Activated CD4-positive, CD25-positive, alpha-beta regulatory T cell treated with anti-CD3 and anti-CD28 coated beads, Interleukin-2, amount 50 U/mL, for 24 hours (primary cell): ENCODE measurements around the gene C1QB.
A peak's percentile ranks its signal among the peaks of the same experiment; 100 is the strongest.
"Not testable (repeated sequence)": the region's sequence is repeated elsewhere in the genome, so short reads cannot be mapped to it uniquely, and the experiment has no call there.

Experiments used
- ATAC-seq, 2 donors: fragments of 150-1000 bp; cut with Tn5 transposase; one replicate each; pipeline ENCODE4 v1.10.0; 2021; ENCODE audit warnings: mild to moderate bottlenecking in 1 of 2, moderate library complexity in 1 of 2

C1QB gene

DNA sequence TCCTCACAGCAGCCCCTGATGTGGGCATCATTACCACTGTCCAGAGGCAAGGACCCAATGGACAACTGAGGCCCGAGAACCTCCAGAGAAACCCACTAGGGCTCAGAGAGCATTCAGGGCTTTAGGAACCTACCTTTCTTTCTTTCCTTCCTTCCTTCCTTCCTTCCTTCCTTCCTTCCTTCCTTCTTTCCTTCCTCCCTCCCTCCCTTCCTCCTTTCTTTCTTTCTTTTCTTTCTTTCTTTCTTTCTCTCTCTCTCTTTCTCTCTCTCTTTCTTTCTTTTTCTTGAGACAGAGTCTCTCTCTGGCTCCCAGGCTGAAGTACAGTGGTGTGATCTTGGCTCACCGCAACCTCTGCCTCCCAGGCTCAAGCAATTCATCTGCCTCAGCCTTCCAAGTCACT, 15.8 kb downstream of the C1QB start:
- not testable (repeated sequence) for ATAC-seq

DNA sequence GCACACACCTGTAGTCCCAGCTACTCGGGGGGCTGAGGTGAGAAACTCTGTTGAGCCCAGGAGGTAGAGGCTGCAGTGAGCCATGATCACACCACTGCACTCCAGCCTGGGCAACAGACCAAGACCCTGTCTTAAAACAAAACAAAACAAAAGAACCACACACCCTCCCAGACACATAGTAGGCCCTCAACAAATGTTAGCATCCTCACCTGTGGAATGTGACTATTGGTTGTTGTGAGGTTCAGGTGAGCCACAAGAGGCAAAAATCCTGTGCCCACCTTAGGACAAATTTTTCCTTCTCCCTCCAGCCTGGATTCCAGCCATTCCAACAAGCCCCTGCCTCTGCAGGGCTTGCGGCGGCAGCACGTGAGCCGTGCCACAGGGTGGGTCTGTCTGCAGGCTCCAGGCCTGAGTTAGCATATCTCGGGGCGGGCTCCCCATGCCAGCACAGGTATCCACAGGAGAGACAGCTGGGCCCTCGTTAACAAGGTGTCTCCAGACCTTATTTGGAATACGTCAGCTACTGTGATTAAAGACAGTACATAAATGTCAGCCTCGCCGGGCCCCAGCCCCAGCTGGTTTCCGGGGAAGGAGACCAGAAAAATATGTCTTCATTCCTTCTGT, 17.4 kb downstream of the C1QB start:
- no peak for ATAC-seq

DNA sequence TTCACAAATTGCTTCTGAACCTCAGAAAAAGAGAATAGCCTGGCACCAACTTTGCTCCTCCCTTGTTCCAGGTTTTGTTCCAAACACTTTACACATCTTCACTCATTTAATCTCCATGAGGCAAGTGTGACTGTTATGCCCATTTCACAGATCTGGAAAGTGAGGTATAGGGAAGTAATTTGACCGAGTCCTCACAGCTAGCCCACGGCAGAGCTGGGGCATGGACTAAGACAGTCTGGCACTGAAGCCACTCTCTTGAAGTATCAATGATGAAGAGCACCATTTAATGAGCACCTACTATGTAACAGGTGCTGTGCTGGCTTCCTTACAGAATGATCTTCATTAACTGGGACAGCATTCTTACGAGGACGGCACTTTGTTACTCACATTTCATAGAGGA, 19.0 kb downstream of the C1QB start:
- no peak for ATAC-seq

DNA sequence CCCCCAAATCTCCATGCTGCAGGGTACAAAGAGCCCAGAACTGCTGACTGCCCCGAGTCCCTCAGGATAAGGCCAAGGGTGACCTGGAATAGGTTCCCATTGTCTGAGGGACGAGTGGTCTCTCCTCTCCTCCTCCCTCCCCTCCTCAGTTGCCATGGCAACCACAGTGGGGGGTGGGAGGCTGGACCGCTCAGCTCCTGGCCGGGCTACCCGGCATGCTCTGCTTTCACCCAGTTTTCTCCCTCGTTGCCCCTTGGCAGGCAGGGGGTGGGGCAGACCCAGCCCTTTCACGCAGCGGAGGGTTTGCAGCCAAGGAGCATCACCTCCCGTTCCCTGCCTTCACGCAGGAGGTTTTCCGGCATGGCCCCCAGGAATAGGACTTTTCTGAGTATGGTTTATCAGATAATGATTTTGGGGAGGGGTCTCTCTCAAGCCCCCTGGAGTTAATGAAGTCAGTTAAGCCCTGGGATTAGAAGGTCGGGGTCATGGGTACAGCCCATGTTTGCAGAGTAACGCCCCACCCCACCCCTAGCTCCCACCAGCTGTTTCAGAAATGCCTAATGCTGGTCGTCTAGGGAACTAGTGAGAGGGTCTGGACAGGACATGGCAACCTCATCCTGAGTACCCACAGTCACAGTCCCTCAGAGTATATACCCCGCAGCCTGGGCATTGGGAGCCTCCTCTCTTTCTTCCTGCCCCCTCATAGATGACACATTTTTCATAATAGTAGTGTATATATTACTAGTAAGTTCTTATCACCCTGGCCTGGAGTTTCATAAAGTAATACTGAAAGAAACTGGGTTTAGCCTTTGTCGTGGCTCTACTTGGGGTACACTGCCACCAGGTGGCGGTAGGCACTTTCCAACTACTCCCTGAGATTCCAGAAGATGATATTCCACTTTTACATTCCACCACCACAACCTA, 20.7 kb downstream of the C1QB start:
- peak; percentile 64 to 85 for ATAC-seq

DNA sequence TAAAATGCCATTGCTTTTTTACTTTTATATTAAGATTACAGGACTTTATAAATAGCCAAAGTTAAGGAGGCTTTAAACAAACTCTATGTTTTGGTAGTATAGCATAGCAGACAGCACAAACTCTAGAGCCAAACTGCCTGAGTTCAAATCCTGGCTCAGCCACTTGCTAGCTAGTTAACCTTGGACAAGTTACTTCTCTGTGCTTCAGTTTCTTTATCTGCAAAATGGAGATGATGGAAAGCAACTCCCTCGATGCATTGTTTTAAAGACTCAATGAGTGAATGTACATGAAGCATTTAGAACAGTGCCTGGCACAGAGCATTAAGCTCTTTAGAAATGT, 21.3 kb downstream of the C1QB start:
- no peak for ATAC-seq

DNA sequence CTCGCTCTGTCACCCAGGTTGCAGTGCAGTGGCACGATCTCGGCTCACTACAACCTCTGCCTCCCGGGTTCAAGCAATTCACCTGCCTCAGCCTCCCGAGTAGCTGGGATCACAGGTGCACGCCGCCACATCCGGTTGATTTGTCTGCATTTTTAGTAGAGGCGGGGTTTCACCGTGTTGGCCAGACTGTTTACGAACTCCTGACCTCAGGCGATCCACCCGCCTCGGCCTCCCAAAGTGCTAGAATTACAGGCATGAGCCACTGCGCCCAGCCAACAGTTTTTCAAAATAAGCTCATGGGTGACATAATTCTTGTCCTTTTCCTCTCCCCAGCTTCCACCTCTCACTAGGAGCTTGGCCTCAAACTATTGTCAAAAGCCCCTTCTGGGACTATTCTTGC, 23.1 kb downstream of the C1QB start:
- ATAC-seq = not testable (repeated sequence)

DNA sequence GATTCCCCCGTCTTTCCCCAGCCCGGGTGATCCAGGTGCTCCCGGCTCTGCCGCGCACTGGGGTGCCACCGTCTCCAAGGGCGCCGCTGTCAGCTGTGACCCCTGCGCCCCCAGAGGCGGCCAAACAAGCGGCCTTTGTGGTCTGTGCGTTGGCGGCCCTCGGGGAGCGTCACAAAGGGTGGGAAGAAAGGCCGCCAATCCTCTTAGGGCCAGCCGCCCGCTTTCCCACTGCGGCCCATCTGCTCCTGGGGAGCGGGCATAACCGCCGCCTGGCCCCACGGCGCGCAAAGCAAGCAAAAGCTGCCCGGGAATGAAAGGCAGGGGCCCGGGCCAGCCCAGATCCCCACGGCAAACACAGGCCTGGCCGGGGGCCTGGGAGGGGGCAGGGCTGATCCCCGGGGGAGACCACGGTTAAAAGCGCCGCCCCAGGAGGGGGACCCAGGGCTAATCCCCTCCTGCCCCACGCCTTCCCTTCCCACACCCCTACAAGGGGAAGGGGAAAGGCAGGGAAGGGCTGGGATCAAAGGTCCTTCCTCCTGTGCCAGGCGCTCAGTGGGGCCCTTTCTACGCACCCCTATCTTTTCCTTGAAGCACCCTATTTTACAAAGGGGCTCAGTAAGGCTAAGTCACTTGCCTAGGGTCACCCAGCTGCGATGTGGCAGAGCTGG, 24.0 kb downstream of the C1QB start:
- ATAC-seq = no peak

DNA sequence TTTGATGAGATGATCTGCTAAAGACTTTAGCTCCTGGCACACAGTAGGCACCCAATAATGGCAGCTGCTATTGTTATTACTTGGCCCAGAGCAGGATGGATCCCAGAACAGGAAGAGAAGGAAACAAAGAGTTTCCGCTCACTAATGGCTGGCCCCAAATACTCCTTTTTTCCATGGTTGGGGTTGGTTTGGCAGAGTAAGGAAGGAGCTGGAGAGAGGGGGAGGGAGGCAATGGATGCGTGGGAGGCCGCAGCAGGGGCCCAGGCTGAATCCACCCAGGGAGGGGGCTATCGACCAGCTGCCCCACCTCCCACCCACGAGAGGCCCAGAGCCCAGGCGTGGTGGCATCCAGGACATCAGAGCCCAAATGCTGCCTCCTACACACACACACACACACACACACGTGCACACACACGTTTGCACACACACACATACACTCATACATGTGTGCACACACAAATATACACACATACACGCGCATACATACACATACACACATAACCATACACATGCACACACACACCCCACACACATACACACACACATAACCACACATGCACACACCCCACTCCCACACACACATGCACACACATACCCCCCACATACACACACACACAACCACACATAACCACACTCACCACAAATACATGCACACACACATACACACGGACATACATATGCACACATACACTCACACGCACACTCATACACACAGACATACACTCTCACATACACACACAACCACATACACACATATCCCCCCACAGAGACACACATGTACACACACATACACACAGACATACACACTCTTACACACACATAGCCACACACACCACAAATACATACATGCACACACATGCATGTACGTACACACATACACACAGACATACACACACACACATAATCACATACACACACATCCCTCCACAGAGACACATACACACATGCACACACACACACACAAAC, 25.2 kb downstream of the C1QB start:
- no peak for ATAC-seq

DNA sequence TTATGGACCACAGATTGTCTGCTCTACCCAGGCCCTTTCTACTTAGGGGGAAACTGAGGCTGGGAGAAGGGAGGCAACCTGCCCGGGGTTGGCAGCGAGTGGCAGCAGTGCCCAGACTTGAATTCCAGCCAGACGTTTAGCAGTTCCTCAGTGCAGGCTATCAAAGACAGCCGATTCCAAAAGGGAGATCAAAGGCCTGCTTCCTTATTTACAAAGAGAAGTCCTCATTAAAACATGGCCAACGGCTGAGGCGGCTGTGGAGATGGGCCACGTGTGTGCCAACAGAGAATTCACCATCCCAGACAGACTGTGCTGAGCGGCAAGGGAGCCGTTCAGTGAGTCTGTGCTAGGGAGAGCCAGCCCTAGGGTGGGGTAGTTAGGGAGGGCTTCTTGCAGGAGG, 27.7 kb downstream of the C1QB start:
- ATAC-seq = no peak

DNA sequence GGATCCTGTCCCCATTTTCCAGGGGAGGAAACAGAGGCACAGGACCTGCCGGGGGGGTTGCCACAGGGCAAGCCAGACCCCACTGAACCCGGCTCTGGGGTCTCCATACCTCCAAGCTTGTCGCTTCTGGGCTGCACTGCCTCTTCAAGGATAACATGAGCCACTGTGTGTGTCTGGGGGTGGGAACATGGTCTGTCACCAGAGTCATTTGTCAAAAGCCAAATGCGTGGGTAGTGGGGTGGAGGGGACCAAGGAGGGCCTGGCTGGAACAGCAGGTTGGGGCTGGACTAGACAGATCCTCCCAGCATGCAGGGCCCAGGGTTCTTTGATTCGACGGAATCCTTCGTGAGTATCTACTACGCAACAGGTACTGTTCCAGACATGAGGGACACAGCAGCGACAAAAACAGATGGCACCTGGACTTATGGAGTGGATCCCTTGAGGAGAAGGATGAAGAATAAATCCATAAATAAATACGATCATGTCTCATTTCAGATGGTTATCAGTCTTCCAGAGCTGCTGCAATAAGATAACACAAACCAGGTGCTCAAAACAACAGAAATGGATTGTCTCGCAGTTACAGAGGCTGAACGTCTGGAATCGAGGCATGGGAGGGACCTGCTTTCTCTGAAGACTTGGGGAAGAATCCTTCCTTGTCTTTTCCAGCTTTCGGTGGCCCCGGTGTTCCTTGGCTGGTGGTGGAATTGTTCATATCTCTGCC, 28.7 kb downstream of the C1QB start:
- no peak for ATAC-seq

DNA sequence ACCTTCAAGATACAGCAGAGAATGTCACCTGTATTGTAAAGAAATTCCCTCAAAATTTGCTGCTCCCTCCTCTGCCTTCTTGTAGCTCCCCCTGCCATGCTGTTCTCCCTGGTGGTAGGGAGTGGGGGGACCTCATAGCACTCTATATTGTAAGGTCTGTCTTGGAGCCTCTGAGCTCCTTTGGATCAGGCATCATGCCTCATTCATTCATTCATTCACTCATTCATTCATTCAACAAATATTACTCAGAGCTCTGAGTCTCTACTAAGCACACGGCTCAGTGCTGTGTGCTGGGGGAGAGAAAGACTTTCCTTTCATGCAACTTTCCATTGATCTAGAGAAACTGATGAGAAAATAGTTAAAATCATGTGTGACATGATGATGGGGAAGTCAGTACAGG, 30.5 kb downstream of the C1QB start:
- no peak for ATAC-seq

DNA sequence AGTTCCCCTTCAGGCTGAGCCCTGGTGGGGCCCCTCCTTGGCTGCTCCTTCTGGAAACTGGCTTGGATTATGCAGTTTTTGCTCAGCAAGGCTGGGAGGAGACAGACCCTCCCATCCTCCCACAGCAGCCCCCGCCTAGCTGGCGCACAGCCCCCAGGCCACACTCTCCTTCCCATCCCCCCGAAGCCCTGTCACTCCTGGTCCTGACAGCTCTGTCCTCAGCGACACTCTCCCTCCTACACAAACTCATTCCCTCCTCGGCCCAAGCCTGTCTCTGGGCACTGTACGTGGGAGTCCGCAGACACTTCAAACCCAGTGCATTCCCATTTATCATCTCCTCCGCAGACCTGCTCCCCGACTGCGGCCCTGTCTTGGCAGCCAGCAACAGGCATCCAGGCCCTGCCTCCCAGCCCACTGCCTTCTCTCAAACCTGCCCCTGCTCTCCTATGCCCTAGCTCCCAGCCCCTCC, 32.6 kb downstream of the C1QB start:
- no peak for ATAC-seq

DNA sequence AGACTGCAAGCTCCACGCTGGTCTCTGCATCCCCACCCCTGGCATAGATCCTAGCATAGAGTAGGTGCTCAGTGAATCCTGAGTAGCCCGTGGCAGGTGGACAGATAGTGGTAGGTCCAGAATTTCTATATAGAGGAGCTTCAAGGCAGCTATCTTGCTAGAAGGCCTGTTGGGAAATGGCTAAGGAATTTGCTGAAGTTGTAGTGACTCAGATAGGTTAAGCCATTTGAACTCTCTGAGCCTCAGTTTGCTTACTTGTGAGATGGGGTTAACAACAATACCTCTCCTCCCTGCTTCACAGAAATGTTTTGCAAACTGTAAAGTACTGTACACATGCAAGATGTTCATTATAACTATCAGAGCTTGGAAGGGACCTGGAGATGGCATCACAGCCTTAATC, 34.2 kb downstream of the C1QB start:
- no peak for ATAC-seq

DNA sequence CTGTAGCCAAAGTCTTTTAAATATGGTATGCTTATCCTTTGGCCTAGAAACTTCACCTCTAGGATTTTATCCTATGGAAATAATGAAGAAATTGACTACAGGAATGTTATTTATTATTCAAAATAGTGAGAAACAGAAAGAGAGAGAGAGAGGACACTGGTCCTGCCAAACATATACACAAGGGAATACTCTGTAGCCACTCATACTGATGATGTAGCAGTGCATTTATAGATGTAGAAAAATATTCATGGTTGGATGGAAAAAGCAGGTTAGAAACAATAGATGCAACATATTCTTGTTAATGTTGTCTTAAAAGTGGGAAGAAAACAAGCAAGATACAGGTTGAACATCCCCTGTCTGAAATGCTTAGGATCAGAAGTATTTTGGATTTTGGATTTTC, 35.4 kb downstream of the C1QB start:
- ATAC-seq = no peak

DNA sequence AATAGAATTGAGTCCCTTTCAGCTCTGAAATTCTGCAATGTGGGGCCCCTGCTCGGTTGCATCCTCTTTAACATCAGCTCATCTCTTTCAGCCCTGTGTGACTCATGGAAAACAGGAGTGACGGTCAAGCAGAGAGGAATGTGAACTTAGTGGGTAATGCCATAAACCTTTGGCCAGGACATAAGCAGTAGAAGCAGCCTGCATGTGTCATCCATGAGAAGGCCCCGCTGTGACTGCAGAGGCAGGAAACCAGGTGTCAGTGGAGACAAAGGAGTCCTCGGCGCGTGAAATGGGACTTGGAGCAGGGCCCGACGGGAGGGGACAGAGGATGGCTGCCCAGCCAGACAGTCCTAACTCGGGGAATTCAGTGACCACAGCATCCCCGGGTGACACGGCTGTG, 36.5 kb downstream of the C1QB start:
- no peak for ATAC-seq

DNA sequence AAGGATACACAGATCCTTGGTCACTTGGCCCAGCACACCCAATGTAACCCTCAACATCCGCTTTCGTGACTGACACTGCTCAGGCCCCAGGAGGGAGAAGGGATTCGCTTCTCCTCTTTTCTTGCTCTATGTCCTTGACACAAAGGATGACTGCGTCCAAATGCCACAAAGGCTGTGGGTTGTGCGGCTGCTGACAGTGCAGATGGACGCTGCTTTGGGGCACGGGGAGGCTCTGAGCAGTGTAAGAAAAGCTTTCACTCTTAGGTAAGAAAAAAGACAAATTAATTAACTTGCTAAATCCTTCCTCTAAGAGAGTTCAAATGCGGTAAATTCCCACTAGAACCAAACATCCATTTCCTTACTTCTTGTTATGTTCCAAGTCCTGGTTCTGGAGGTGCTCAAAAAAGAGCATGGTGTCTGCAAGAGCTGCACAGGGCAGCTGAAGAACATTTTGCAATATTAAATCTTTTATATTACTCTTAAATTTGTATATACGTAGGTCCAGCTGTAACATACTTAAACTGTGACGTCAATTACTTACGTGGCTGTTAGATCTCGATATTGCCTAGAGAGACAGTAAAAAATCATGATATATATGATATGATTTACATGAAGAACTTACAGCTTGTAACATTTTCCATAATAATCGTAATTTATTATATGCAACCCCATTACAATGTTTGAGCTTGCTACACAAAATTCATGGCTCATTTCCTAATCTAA, 38.2 kb downstream of the C1QB start:
- no peak for ATAC-seq

DNA sequence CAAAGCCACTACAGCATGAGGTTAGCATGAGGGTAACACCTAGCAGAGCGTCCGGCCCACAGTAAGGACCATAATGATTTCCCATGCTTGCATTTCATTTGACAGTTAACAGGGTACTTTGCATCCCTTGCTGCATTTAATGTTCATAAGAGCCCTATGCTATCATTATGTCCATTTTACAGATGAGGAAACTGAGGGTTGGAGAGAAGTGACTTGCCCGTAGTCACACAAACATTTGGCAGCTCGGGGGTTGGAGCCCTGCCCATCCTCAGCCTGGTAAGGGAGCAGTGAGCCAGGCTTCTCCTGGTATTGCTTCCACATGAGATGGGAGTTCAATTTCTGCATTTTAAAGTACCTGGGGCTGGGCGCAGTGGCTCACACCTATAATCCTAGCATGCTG, 41.1 kb downstream of the C1QB start:
- no peak for ATAC-seq

DNA sequence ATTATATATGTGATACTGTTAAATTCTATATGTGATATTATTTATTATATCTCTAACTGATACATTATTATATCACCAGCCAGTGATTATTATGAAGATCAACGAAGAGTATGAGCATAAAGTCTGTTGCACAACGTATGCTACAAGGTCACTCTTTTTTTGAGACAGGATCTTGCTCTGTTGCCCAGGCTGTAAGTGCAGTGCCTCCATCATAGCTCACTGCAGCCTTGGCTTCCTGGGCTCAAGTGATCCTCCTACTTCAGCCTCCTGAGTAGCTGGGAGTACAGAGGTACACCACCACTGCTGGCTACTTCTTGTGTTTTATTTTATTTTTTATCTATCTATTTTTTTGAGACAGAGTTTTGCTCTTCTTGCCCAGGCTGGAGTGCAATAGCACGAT, 43.6 kb downstream of the C1QB start:
- no peak for ATAC-seq

DNA sequence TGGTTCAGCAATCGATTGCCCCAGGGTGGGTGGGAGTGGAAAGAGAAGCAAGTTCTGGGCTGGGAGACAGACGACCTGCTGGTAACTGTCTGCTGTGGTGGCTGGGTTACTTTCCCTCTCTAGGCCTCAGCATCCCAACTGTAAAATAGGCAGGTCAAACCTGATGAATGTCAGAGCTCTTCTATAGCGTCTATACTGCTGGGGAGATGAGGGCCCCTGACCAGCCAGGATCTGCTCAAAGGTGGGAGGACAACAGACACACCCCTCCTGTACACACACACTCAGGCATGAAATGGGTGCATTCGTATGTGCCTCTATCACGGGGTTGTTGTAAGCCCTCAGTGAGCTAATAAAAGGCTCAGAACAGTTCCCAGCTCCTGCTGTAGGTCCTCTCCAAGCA, 44.9 kb downstream of the C1QB start:
- no peak for ATAC-seq

DNA sequence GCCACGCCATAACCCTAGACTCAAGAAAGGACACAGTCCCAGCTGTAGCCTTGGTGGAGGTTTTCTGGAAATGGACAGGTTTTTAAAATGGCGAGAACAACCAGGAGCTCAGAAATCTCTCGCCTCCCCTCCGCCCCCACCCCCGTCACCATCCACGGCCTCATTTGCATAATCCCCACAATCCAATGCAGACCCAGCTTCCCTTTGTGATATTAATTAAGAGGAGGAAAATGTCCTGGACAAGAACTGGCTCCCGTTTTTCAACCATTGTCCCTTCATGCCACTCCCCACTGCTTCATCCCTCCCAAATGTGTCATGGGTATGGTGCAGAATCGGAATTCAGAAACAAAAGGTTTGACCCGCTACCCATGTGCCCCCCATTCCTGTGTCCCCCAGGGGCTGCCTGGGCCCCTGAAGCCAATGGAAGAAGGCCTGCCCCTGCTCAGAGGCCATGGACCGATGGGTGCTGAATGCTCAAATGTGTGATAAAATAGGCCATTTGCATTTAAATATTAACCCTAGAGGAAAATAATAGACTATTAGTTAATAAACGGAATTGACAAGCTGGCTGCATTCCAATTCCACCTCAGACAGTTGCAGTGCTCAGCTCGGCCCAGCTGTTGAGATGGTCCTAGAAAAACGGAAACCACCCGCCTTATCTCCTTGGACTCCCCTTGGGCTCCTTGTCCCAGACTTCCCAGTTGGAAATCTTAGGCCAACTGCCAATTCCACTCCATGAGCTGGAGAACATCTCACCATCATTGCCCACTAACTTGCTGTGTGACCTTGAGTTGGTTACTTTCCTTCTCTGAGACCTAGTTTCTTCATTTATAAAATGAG, 46.9 kb downstream of the C1QB start:
- no peak for ATAC-seq
